ENCODE data around the gene SLC12A5.

The SLC12A5 gene

DNA sequence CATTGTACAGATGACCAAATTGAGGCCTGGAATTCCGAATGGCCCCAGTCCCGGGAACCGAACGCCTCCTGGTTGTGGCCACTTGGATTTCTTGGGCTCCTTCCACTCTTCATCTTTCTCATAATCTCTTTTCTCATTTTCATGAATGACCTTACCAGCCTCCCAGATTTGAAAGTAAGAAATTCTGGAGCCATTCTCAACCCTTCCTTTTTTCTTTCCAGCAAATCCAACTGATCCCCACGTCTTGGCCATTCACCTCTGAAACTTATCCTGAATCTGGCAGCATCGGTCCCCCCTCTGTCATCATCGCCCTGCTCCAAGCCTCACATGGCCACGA is 5.9 kb upstream of the SLC12A5 start:
- Histone ChIP-seq H3K23ac (ENCODE audit: low read length) (no peak overlapping the region), H3K18ac (ENCODE audit: low read length) (no peak overlapping the region), H3K4ac (ENCODE audit: low read depth, low read length) (no peak overlapping the region), H2BK5ac (ENCODE audit: low read length) (no peak overlapping the region), H4K5ac (ENCODE audit: low read length) (no peak overlapping the region), H2AK5ac (ENCODE audit: low read length) (no peak overlapping the region), H3K79me1 (ENCODE audit: low read length) (no peaks in the 10 kb centered on the region), H4K8ac (ENCODE audit: low read depth, low read length) (no peak overlapping the region), H3K56ac (ENCODE audit: low read length) (no peak overlapping the region), H3K27ac (ENCODE audit: low read depth, low read length) (no peak overlapping the region), H3K9ac (ENCODE audit: low read length) (no peak overlapping the region), H3K36me3 (ENCODE audit: control insufficient read depth, insufficient read depth, low read length) (no peaks in the 10 kb centered on the region), H3K4me1 (ENCODE audit: control insufficient read depth, low read depth, low read length) (no peaks in the 10 kb centered on the region), H3K27me3 (ENCODE audit: insufficient read depth, low read length, poor library complexity) (no peaks in the 10 kb centered on the region), H3K4me3 (ENCODE audit: low read length) (no peak overlapping the region), H2BK15ac (replicated peaks; ENCODE audit: low read depth) (no peak overlapping the region), H3K4me2 (ENCODE audit: low read length) (no peak overlapping the region), H3K79me2 (ENCODE audit: control insufficient read depth, insufficient read depth, low read length) (no peaks in the 10 kb centered on the region), H2BK120ac (ENCODE audit: low read depth, low read length) (no peak overlapping the region)
- WGBS (ENCODE audit: extremely low coverage, insufficient coverage, low lambda C conversion rate), result no CpG with 5 or more reads among the region's 8 CpGs
- DNase-seq, result no peak

DNA sequence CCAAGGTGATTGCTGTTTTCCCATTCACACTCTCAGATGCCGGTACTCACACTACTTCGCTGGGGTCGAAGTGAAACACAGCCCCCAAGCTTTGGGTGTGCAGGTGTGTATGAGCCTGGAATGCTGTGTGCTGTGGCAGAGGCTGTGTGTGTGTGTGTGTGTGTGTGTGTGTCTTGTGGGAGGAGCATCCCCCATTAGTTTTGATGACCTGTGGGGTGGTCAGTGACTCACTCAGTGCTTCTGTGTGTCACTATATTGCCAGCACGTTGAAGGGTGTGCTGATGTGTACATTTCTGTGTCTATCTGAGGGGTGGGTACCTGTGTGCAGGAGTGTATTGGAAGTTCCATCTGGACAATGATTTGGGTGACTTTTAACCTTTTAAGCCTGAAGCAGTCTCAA is 5.0 kb upstream of the SLC12A5 start:
- H2BK15ac ChIP-seq (replicated peaks; ENCODE audit: low read depth), result no peak overlapping the region
- H3K79me1 ChIP-seq (ENCODE audit: low read length), result no peaks in the 10 kb centered on the region
- no peak for DNase-seq
- no peak overlapping the region for H2BK120ac ChIP-seq (ENCODE audit: low read depth, low read length)
- no peak overlapping the region for H3K18ac ChIP-seq (ENCODE audit: low read length)
- H3K4me3 ChIP-seq (ENCODE audit: low read length), result no peak overlapping the region
- no peak overlapping the region for H3K4me2 ChIP-seq (ENCODE audit: low read length)
- H3K4ac ChIP-seq (ENCODE audit: low read depth, low read length), result no peak overlapping the region
- no peak overlapping the region for H2BK5ac ChIP-seq (ENCODE audit: low read length)
- H3K27me3 ChIP-seq (ENCODE audit: insufficient read depth, low read length, poor library complexity), result peaks cover 6% of the 10 kb centered on the region
- no peaks in the 10 kb centered on the region for H3K36me3 ChIP-seq (ENCODE audit: control insufficient read depth, insufficient read depth, low read length)
- no peak overlapping the region for H3K9ac ChIP-seq (ENCODE audit: low read length)
- no peaks in the 10 kb centered on the region for H3K79me2 ChIP-seq (ENCODE audit: control insufficient read depth, insufficient read depth, low read length)
- H3K27ac ChIP-seq (ENCODE audit: low read depth, low read length), result no peak overlapping the region
- no peaks in the 10 kb centered on the region for H3K4me1 ChIP-seq (ENCODE audit: control insufficient read depth, low read depth, low read length)
- H4K8ac ChIP-seq (ENCODE audit: low read depth, low read length), result no peak overlapping the region
- H4K5ac ChIP-seq (ENCODE audit: low read length), result no peak overlapping the region
- no peak overlapping the region for H3K56ac ChIP-seq (ENCODE audit: low read length)
- WGBS (ENCODE audit: extremely low coverage, insufficient coverage, low lambda C conversion rate), result no CpG with 5 or more reads among the region's 4 CpGs
- H3K23ac ChIP-seq (ENCODE audit: low read length), result no peak overlapping the region
- H2AK5ac ChIP-seq (ENCODE audit: low read length), result no peak overlapping the region

DNA sequence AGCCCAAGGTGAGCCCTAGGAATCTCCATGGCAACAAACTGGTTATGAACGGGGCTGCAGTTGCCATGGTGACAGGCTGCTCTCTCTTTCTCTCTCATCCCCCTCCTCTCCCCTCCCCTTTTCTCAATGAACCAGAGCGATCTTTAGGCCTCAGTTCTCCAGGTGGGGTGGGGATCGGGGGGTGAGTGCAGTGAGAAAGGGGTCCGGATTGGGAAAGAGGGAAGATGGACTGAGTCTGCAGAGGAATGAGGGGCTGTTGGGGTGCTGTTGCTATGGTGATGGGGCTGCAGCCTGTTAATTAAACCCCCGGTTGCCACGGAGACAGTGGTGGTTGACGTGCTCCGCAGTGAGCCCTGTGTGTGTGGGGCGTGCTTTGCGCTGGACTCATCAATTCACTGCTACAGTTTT is 3.6 kb upstream of the SLC12A5 start:
- Histone ChIP-seq H3K56ac (ENCODE audit: low read length) (no peak overlapping the region), H4K5ac (ENCODE audit: low read length) (no peak overlapping the region), H3K18ac (ENCODE audit: low read length) (no peak overlapping the region), H3K27me3 (ENCODE audit: insufficient read depth, low read length, poor library complexity) (peaks cover 11% of the 10 kb centered on the region), H3K9ac (ENCODE audit: low read length) (no peak overlapping the region), H3K36me3 (ENCODE audit: control insufficient read depth, insufficient read depth, low read length) (no peaks in the 10 kb centered on the region), H3K23ac (ENCODE audit: low read length) (no peak overlapping the region), H2BK120ac (ENCODE audit: low read depth, low read length) (no peak overlapping the region), H3K27ac (ENCODE audit: low read depth, low read length) (no peak overlapping the region), H3K79me1 (ENCODE audit: low read length) (no peaks in the 10 kb centered on the region), H2AK5ac (ENCODE audit: low read length) (no peak overlapping the region), H2BK15ac (replicated peaks; ENCODE audit: low read depth) (no peak overlapping the region), H2BK5ac (ENCODE audit: low read length) (no peak overlapping the region), H3K4me2 (ENCODE audit: low read length) (no peak overlapping the region), H3K4ac (ENCODE audit: low read depth, low read length) (no peak overlapping the region), H3K79me2 (ENCODE audit: control insufficient read depth, insufficient read depth, low read length) (no peaks in the 10 kb centered on the region), H3K4me3 (ENCODE audit: low read length) (no peak overlapping the region), H3K4me1 (ENCODE audit: control insufficient read depth, low read depth, low read length) (no peaks in the 10 kb centered on the region), H4K8ac (ENCODE audit: low read depth, low read length) (no peak overlapping the region)
- DNase-seq, result no peak
- WGBS (ENCODE audit: extremely low coverage, insufficient coverage, low lambda C conversion rate), result no CpG with 5 or more reads among the region's 10 CpGs

DNA sequence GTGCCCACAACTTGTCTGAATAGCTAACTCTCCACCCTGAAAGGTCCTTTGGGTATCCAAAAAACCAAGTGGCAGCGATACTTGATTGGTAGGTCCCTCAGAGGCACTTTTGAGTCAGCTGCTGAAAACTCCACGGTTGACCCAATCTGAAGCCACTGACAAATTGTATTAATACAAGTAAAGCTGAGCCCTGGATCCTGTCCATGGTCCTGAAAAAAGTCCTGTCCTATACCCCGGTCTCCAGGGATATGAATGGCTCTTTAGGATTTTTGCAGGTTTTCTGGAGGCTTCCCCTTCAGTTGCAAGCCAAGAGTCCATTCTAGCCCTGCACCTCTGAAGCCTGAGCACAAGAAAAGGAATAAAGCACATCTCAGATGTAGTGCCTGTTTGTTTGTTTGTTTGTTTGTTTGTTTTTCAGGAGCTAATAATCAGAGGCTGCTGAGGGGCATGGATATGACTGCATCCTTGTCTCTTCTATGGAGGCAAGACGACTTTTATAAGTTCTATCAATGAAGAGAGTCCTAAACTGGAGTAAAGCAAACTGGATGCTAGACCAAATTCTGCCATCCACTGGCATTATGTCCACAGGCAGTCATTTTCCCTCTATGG is 1.7 kb upstream of the SLC12A5 start:
- no CpG with 5 or more reads among the region's 4 CpGs for WGBS (ENCODE audit: extremely low coverage, insufficient coverage, low lambda C conversion rate)
- Histone ChIP-seq H3K79me2 (ENCODE audit: control insufficient read depth, insufficient read depth, low read length) (no peaks in the 10 kb centered on the region), H3K36me3 (ENCODE audit: control insufficient read depth, insufficient read depth, low read length) (no peaks in the 10 kb centered on the region), H3K4me1 (ENCODE audit: control insufficient read depth, low read depth, low read length) (no peaks in the 10 kb centered on the region), H2BK120ac (ENCODE audit: low read depth, low read length) (no peak overlapping the region), H4K5ac (ENCODE audit: low read length) (no peak overlapping the region), H3K56ac (ENCODE audit: low read length) (no peak overlapping the region), H3K18ac (ENCODE audit: low read length) (no peak overlapping the region), H2AK5ac (ENCODE audit: low read length) (no peak overlapping the region), H3K4me3 (ENCODE audit: low read length) (no peak overlapping the region), H3K23ac (ENCODE audit: low read length) (no peak overlapping the region), H3K4me2 (ENCODE audit: low read length) (no peak overlapping the region), H3K27me3 (ENCODE audit: insufficient read depth, low read length, poor library complexity) (peaks cover 29% of the 10 kb centered on the region), H4K8ac (ENCODE audit: low read depth, low read length) (no peak overlapping the region), H3K9ac (ENCODE audit: low read length) (no peak overlapping the region), H2BK5ac (ENCODE audit: low read length) (no peak overlapping the region), H3K4ac (ENCODE audit: low read depth, low read length) (no peak overlapping the region), H3K79me1 (ENCODE audit: low read length) (no peaks in the 10 kb centered on the region), H2BK15ac (replicated peaks; ENCODE audit: low read depth) (no peak overlapping the region), H3K27ac (ENCODE audit: low read depth, low read length) (no peak overlapping the region)
- DNase-seq, result peak; percentile 72

DNA sequence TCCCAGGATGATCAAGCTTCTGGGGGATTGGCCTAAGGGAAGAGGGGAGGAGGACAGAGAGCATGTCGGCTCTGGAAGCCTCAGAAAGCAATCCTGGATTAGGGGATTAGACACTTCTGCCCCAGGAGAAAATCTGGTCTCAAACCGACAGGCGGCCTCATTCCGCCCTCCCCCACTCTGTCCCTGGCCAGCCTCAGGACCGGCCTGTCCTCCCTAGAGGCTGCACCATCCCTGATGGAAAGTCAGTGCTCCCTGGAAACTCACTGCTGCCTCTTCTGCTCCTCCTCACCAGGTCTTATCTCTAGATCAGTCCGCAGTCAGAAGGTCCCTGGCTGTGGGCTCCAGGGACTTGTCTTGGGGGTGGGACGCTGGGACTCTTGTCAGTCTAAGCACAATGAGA is 905 bp upstream of the SLC12A5 start:
- no CpG with 5 or more reads among the region's 7 CpGs for WGBS (ENCODE audit: extremely low coverage, insufficient coverage, low lambda C conversion rate)
- Histone ChIP-seq H3K4me3 (ENCODE audit: low read length) (no peak overlapping the region), H3K18ac (ENCODE audit: low read length) (no peak overlapping the region), H3K27ac (ENCODE audit: low read depth, low read length) (no peak overlapping the region), H4K5ac (ENCODE audit: low read length) (no peak overlapping the region), H3K4me1 (ENCODE audit: control insufficient read depth, low read depth, low read length) (no peaks in the 10 kb centered on the region), H3K27me3 (ENCODE audit: insufficient read depth, low read length, poor library complexity) (peaks cover 37% of the 10 kb centered on the region), H2BK15ac (replicated peaks; ENCODE audit: low read depth) (no peak overlapping the region), H3K36me3 (ENCODE audit: control insufficient read depth, insufficient read depth, low read length) (no peaks in the 10 kb centered on the region), H3K9ac (ENCODE audit: low read length) (no peak overlapping the region), H3K79me1 (ENCODE audit: low read length) (no peaks in the 10 kb centered on the region), H3K79me2 (ENCODE audit: control insufficient read depth, insufficient read depth, low read length) (no peaks in the 10 kb centered on the region), H3K4me2 (ENCODE audit: low read length) (no peak overlapping the region), H3K23ac (ENCODE audit: low read length) (no peak overlapping the region), H4K8ac (ENCODE audit: low read depth, low read length) (no peak overlapping the region), H2BK120ac (ENCODE audit: low read depth, low read length) (no peak overlapping the region), H2BK5ac (ENCODE audit: low read length) (no peak overlapping the region), H3K56ac (ENCODE audit: low read length) (no peak overlapping the region), H3K4ac (ENCODE audit: low read depth, low read length) (no peak overlapping the region), H2AK5ac (ENCODE audit: low read length) (no peak overlapping the region)
- DNase-seq, result no peak

DNA sequence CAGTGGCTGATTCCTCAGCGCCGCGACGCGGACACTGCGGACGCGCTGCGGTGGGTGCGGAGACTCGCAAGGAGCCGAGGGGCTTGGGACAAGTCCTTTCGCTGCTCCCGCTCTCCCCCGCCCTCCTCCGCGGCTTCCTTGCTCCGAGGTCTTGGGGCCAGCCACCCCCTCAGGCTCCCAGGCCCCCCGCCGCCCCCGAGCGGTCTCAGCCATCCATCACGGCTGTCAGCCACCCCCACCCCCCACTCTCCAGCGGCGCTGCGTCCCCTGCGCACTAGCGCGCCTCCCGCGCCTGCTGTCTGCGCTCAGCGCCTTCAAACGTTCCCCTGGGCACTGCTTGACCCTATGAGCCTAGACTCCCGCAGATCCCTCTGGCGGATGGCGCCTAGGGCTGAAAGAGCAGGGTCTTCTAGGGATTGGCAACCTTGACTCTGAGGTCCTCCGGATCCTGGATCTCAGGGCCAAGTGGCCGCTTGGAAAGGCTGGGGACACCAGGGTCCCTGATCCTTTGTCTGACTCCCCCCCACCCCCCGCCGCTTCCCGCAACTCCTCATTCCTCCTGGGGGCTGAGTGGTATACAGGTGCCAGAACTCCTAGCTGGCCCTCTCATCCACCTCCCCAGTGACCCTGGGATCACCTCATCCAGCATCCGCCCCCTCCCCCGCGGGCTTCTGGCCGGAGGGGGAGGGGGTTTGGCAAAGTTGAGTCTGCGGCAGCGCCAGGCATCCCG is 1.4 kb downstream of the SLC12A5 start:
- DNase-seq, result no peak
- no peak overlapping the region for H4K8ac ChIP-seq (ENCODE audit: low read depth, low read length)
- H2BK5ac ChIP-seq (ENCODE audit: low read length), result no peak overlapping the region
- no peaks in the 10 kb centered on the region for H3K79me2 ChIP-seq (ENCODE audit: control insufficient read depth, insufficient read depth, low read length)
- H3K56ac ChIP-seq (ENCODE audit: low read length), result no peak overlapping the region
- no peak overlapping the region for H3K18ac ChIP-seq (ENCODE audit: low read length)
- H3K23ac ChIP-seq (ENCODE audit: low read length), result no peak overlapping the region
- H2AK5ac ChIP-seq (ENCODE audit: low read length), result no peak overlapping the region
- H3K79me1 ChIP-seq (ENCODE audit: low read length), result no peaks in the 10 kb centered on the region
- H3K27ac ChIP-seq (ENCODE audit: low read depth, low read length), result no peak overlapping the region
- H3K27me3 ChIP-seq (ENCODE audit: insufficient read depth, low read length, poor library complexity), result peaks cover 53% of the 10 kb centered on the region
- H3K9ac ChIP-seq (ENCODE audit: low read length), result no peak overlapping the region
- no peak overlapping the region for H3K4me2 ChIP-seq (ENCODE audit: low read length)
- H3K4me1 ChIP-seq (ENCODE audit: control insufficient read depth, low read depth, low read length), result no peaks in the 10 kb centered on the region
- H4K5ac ChIP-seq (ENCODE audit: low read length), result no peak overlapping the region
- no peak overlapping the region for H3K4me3 ChIP-seq (ENCODE audit: low read length)
- no peak overlapping the region for H3K4ac ChIP-seq (ENCODE audit: low read depth, low read length)
- no peak overlapping the region for H2BK15ac ChIP-seq (replicated peaks; ENCODE audit: low read depth)
- no peak overlapping the region for H2BK120ac ChIP-seq (ENCODE audit: low read depth, low read length)
- no peaks in the 10 kb centered on the region for H3K36me3 ChIP-seq (ENCODE audit: control insufficient read depth, insufficient read depth, low read length)
- no CpG with 5 or more reads among the region's 49 CpGs for WGBS (ENCODE audit: extremely low coverage, insufficient coverage, low lambda C conversion rate)

Data from mesendoderm (in vitro differentiated cells).